GM19438 (cell line): ENCODE results near the gene NIFK.
"Not testable (repeated sequence)": the region's sequence is repeated elsewhere in the genome, so short reads cannot be mapped to it uniquely, and the experiment has no call there.

Experiments
- ATAC-seq: cut with Tn5 transposase; IDR thresholded peaks from one replicate; pipeline ENCODE4 v1.9.1; 2021; ENCODE audit warnings: low read depth; ENCODE audit not compliant: unreplicated experiment

The NIFK gene

DNA sequence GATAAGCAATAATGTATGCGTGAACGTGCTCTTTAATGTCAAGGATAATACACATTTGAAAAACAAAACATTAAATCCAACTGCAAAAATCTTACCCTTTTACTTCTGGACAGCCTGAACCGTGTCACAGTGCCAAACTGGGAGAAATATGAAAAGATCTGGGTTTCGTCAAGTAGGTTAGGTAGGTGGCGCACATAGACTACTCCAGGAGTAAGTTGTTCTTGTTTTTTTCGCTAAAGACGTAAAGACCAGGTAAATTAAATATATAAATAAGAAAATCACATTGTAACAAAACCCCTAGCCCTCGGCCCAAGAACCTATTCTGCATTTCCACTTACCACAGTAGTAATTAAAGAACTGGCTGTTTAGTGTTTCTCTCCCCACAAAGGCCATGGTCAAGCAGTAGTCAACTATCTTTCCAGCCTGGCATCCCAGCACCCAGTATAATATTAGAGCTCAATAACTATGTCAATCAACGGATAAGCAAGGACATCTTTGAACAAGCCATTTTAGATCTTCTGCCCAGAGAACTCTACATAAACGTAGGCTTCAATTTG is 1.1 kb downstream of the NIFK start:
- ATAC-seq, result no peak

DNA sequence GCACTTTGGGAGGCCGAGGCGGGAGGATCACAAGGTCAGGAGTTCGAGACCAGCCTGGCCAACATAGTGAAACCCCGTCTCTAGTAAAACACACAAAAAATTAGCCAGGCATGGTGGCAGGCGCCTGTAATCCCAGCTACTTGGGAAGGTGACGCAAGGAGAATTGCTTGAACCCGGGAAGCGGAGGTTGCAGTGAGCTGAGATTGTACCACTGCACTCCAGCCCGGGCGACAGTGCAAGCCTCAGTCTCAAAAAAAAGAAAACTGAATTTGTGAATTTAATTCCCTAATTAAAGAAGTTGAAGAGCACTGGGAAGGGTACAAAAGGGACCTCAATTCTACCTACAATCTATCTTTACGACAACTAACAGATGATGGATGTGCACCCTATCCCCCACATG is 2.1 kb downstream of the NIFK start:
- ATAC-seq, result not testable (repeated sequence)

DNA sequence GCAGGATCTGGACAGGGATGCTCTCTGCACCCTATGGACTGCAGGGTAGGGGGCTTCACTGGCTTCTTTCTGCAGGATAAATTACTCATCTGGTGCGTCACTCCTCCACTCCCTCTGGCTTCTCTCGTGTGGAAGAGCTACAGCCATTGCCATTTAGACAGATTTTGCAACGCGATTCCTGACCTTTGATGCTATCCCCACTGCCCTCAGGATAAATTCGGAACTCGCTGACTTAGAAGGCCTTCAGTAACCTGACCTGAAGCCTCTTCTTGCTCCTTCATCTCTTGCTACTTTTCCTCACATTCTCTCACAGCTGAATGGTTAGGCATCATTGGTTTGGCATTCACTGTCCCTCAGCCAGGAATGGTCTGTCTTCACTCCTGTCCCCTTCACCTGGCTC is 5.3 kb downstream of the NIFK start:
- ATAC-seq, result no peak

DNA sequence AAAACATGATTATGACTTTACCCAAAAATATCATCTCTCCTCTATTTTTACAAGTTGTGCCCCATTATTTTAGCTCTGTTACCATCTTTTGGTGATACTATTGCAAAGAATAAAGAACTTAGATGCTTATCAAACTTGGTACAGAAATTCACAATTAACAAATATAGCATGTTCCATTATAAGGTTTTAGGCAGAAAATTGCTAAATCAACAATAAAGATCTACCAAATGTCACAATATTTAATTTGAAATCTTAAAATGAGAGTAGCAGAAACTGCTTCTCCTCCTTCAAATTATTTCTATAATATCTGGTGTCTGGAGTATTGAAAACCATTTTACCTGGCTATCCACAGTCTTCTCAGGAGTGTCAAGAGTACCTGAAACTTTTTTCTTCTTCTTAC is 8.7 kb downstream of the NIFK start:
- no peak for ATAC-seq

DNA sequence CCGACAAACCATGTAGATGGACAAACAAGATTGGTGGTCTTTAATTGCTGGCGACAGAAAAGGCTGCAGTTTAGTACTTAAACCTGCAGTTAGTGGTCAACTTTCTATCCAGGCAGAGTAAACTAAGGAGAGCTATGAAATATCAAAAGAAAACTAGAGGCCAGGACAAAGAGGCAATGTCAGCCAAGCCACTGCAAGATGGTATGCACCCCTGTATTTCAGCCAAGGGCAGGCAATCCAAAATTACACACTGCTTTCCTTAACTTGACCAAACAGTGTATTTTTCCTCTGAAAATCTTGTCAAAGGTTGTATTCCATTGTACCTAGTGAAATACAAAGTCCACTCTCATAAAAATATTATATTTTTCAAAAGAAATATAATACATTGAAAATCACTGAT is 9.3 kb downstream of the NIFK start:
- no peak for ATAC-seq

DNA sequence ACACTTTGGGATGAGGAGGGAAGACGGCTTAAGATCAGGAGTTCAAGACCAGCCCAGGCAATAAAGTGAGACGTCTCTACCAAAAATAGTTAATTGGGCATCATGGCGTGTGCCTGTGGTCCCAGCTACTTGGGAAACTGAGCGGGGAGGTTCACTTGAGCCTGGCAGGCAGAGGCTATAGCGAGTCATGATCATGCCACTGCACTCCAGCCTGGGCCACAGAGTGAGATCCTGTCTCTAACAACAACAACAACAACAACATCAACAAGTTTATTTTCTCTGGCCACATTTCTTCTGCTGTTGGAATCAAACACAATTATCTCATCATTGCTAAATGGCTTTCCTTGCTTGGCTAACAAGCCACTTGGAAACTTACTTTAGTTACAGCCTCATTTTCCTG is 13.4 kb downstream of the NIFK start:
- no peak for ATAC-seq

DNA sequence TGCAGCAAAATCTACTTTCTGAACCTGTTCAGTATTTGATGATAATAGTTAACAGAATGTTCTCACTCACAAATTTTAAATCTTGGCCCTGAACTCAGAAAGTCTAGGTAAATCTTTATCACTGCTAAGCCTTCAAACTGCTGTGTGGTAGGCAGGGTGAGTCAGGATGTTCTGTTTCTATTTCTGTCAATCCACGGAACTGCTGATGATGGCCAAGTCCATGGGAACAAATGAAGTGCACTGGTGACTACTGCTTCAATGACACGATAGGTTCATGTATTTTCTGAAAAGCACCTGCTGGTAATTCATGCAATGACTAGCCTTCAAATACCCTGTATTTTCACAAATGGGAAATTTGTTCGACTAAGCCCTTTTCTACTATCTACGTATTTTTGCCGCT is 14.2 kb downstream of the NIFK start:
- ATAC-seq, result no peak

DNA sequence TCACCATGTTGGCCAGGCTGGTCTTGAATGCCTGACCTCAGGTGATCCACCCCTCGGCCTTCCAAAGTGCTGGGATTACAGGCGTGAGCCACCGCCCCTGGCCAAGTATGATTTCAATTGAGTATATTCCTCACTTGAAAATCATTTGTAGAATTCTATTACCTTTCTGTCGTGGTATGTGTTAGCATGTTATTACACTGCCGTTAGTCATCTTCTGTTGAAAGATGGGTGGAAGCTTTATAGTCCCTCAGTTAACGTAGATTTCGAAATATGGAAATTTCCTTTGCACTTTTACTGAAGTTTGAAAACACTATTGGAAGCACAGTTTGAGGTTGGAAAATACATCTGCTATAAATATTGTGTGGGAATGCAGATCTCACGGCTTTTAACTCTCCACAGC is 14.7 kb downstream of the NIFK start:
- no peak for ATAC-seq

DNA sequence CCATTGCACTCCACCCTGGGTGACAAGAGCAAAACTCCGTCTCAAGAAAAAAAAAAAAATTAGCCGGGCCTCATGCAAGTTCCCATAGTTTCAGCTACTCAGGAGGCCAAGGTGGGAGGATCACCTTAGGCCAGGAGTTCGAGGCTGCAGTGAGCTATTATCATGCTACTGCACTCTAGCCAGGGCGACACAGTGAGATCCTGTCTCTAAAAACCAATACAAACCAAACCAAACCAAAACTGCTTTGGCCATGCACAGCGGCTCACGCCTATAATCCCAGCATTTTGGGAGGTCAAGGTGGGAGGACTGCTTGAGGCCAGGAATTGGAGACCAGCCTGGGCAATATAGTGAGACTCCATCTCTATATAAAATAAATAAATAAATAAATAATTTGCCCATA is 19.1 kb downstream of the NIFK start:
- no peak for ATAC-seq

DNA sequence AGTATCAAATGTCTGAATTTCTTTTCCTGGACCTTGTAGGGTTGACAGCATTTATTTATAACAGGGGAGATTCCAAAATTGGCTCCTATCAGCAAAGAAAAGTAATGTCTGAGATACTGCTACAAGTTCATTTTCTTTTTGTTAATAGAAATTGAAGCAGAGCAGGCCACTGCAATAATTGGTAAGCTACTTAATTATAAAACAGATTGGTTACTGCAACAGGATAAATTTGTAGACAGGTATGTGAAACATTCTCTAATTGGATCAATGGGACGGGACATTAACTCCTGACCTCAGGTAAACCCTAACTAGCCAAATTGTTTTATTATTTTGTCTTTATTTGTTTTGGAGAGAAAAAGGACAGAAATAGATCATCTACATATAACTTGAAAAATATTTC is 20.5 kb downstream of the NIFK start:
- ATAC-seq, result no peak

DNA sequence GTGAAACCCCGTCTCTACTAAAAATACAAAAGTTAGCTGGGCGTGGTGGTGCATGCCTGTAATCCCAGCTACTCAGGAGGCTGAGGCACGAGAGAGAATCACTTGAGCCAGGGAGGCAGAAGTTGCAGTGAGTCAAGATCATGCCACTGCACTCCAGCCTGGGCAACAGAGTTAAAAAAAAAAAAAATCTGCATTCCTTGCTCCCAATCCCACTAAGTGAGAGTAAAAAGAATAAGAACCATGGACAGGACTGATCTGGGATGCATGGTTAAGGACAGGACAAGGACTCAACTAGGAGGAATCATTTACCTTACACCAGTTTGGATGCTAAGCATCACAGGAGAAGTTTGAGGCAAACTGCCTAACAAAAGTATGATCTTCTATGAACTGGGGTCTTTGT is 25.2 kb downstream of the NIFK start:
- ATAC-seq, result not testable (repeated sequence)

DNA sequence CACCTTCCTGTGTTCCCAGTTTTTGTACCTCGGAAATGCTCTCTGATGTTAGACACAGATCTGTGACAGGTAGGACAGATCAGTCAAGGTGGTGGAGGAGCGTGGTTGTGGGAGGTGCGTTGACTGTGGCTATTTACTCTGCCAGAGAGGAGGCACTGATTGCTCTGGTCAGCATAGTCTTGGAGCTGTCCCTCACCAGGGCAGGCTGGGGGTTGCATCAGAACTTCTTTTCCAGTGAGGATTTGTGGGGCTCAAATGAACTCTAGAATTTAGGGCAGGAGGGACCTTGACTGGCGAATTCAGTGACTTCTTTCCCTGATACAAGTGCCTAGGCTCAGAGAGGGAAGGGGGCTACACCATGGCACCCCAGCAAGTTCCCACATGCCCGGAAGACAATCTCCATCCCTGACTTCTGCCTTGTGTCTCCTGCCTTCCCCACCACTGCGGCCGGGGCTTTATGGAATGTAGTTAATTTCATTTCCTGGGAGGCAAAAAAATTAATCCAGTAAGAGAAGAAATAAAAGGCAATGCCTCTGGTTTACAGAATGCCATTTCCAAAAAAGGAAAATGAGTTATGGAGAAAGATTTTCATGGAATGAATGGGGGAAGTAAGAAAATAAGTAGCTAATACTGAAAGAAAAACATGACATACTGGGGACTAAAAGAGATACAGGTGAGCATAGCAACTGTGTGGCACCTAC is 26.1 kb downstream of the NIFK start:
- no peak for ATAC-seq

DNA sequence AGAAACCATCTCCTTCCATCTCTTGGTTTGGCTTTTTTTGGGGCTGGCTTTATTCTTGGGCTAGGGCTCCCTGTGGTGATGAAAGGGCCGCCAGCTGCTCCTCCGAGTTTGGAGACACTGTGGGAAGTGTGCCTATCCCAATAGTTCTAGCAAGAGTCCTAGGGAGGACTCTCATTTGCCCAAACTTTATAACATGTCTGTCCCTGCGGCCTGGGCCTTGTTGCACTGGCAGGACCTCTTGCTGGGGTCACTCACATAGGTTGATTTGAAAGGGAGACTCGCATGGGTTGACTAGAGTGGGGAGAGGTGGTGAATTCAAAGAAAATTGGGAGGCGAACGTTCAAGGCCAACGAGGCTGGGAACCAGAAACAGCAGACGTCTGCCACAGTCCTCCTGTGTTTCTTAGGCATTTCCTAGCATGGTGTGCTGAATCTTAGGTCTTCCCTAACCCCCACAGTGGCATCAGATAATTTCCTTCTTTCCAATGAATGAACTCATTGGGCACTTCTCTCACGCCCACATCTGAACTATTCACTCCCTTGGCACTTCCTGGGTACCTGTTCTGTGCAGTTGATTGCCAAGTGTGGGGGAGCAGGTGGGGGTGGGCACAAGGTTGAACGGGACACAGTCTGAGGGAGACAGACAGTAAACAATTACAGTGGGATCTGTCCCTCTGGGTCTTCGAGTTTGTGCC is 26.8 kb downstream of the NIFK start:
- no peak for ATAC-seq

DNA sequence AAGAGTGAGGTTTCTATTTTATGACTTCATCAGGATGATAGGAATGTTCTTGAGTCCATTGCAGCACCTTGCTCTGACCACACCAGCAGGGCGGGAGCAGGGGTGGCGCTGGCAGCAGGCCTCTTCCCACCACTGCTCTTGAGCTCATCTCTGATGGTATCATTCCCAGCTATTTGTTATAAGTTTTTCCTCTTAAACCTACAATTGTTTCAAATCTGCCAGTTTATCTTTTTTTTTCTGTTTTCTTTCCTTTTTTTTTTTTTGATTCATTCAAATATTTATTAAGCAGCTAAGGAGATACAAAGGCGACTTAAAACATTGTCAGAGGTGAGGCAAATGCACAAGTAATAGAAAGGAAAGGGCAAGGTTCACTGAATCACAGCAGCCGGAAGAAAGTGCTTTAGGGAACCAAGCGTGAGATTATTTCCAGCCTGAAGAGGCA is 28.7 kb downstream of the NIFK start:
- ATAC-seq, result no peak

DNA sequence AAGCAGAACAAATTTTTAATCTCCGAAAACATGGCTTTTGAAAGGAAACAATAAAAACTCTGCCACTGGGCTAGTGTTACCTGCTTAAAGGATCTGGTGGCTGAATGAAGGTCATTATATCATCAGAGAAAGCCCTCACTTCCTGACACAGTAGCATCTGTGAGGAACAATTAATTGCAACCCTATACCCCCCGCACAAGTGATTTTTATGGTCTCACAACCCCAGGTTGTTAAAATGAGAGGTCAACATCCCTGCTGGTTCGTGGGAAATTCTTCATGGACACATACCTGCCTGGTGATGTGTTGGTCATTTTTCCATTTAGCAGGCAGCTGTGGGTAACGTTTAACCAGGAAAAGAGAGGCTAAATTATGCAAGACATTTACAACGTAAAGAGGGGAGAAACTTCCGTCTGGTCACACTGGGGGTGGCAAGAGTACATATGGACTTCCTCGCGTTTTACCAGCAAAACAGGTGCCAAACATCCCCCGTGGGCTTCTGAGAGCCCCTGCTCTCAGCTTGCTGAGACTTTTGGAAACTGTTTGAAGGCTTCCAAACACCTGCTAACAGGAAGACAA is 29.2 kb downstream of the NIFK start:
- no peak for ATAC-seq

DNA sequence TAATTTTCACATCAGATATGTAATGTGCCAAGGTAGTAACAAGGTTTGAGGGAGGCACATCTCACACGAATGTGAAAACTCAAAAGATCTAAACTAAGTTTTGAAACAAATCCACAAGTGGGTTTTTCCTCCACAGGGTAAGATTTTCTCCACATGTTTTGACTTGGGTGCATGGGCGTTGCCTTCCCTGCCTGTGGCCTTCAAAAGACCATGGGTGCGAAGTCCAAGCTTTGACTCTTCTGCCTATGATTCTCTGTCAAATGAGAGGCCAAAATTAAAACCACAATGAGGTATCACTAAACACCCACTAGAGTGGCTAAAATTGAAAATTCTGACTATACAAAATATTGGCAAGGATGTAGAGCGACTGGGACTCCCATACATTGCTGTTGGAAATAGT is 30.7 kb downstream of the NIFK start:
- no peak for ATAC-seq

DNA sequence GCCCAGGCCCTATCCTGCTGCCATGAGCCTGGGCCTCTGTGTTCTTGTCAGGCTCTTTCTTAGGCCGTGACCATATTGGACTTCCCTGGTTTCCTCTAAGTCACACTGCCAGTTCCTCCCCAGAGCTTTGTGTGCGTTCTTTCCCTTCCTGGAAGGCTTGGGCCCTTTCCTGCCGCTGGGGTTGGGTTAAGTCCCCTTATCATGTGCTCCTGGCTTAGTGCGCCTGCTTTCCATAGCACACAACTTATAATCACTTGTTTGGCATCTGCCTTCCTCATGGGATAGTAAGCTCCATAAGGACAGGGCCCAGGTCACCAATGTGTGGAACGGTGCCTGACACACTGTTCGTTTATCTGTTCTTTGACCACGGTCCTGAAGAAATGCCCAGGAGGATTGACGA is 31.3 kb downstream of the NIFK start:
- ATAC-seq, result no peak

DNA sequence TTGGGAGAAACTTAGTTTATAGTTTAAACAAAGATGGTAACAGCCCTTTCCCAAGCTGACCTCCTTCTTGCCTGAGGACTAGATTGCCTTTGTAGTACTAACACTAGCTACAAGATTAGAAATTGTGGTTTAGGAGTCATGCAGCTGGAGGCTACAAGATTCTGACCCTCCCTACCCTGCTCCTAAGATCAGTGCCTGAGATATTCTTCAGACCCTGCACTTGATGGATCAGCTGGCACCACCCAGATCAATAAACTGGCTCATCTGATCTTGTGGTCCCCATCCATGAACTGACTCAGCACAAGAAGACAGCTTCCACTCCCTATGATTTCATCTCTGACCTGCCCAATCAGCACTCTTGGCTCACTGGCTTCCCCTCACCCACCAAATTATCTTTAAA is 34.9 kb downstream of the NIFK start:
- not testable (repeated sequence) for ATAC-seq

DNA sequence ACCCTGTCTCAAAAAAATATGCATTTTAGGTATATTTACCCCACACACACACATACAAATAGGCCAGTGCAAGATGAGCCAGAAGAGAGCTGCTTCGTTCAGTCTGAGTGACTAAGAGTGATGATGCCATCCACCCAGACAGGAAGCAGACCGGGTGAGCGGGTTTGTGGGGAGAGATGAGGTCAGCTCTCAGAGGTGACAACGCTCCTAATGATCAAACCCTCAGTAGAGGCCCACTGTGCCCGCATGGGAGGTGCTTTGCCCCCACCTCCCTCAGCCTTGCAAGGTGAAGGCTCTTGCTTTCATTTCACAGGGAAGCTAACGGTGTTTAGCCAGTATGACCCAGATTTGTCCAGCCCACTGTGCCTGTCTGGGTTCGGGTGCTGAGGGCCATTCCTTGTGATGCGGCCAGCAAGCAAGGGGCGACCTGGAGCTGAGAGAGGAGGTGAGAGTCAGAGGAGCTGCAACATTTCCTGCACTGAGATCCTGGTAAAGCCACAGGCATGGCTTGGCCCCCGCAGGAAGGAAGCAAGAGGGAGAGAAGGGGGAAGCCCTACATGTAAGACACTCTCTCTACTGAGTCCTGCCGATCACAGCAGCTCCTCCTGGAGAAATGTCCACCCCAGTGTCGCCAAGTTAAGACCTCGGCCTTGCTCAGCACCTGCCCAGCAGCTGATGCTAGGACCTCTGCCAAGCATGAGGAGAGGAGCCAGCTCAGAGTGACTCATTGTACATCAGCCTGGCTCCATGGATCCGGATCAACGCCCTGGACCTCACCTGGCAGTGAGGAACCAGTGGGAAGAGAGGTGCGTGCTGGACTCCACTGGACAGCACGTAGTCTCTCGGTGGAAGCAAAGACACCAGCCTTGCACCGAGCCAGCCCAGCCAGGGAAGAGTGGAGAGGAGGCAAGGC is 37.0 kb downstream of the NIFK start:
- peak; percentile 90 for ATAC-seq

DNA sequence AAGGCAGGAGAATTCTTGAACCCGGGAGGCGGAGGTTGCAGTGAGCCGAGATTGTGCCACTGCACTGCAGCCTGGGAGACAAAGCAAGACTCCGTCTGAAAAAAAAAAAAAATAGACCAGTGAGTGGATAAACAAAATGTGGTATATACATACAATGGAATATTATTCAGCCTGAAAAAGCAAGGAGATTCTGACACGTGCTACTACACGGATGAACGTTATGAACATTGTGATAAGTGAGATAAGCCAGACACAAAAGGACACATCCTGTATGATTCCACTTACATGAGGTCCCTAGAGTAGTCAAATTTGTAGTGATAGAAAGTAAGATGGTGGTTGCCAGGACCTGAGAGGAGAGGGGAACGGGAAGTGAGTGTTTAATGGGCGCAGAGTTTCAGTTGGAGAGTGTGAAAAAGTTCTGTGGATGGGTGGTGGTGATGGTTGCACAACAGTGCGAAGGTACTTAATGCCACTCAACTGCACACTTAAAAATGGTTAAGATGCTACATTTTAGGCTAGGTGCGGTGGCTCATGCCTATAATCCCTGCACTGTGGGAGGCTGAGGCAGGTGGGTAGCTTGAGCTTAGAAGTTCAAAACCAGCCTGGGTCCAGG is 38.3 kb downstream of the NIFK start:
- ATAC-seq, result no peak
